Skeletal muscle satellite cell (primary cell): ENCODE results near the gene C10orf67.
"Not testable (repeated sequence)": the region's sequence is repeated elsewhere in the genome, so short reads cannot be mapped to it uniquely, and the experiment has no call there.

Source experiments
- H3K27me3 ChIP-seq: 2 replicates; pipeline ENCODE4 v1.7.0; 2013; ENCODE audit warnings: low read length; ENCODE audit not compliant: control insufficient read depth, insufficient read depth
- H3K36me3 ChIP-seq: 2 replicates; pipeline ENCODE4 v1.7.0; 2013; ENCODE audit warnings: mild to moderate bottlenecking, control low read depth, low read length; ENCODE audit not compliant: insufficient read depth
- H3K4me1 ChIP-seq: 2 replicates; pipeline ENCODE4 v1.7.0; 2013; ENCODE audit warnings: low read length; ENCODE audit not compliant: control insufficient read depth, insufficient read depth
- H3K4me2 ChIP-seq: 2 replicates; pipeline ENCODE4 v1.7.0; 2013; ENCODE audit warnings: mild to moderate bottlenecking, low read length
- H3K4me3 ChIP-seq: 2 replicates; pipeline ENCODE4 v1.7.0; 2013; ENCODE audit warnings: low read length
- H3K9ac ChIP-seq: 2 replicates; pipeline ENCODE4 v1.7.0; 2013; ENCODE audit warnings: mild to moderate bottlenecking, low read depth, low read length, moderate library complexity
- H3K9me3 ChIP-seq: replicated peaks from 2 replicates; pipeline ENCODE4 v1.7.0; 2013; ENCODE audit warnings: mild to moderate bottlenecking, control low read depth, low read length

Gene C10orf67

GRCh38 chr10:23361665-23362064 is 17.1 kb upstream of the C10orf67 start:
- Histone ChIP-seq H3K27me3 (no peaks in the 10 kb centered on the region), H3K36me3 (no peaks in the 10 kb centered on the region), H3K9ac (no peak overlapping the region), H3K9me3 (no peaks in the 10 kb centered on the region), H3K4me1 (no peaks in the 10 kb centered on the region), H3K4me2 (no peak overlapping the region), H3K4me3 (no peak overlapping the region)

- no peaks in the 10 kb centered on the region for H3K9me3 ChIP-seq
- no peak overlapping the region for H3K4me3 ChIP-seq
- no peak overlapping the region for H3K4me2 ChIP-seq
- H3K9ac ChIP-seq, result no peak overlapping the region
- no peaks in the 10 kb centered on the region for H3K4me1 ChIP-seq
- no peaks in the 10 kb centered on the region for H3K27me3 ChIP-seq
- H3K36me3 ChIP-seq, result no peaks in the 10 kb centered on the region
Observed at GRCh38 chr10:23359692-23360380, 15.2 kb upstream of the C10orf67 start.

GRCh38 chr10:23358357-23358756 is 13.8 kb upstream of the C10orf67 start:
- Histone ChIP-seq H3K27me3 (no peaks in the 10 kb centered on the region), H3K4me3 (no peak overlapping the region), H3K9ac (no peak overlapping the region), H3K4me1 (no peaks in the 10 kb centered on the region), H3K4me2 (no peak overlapping the region), H3K36me3 (no peaks in the 10 kb centered on the region), H3K9me3 (no peaks in the 10 kb centered on the region)

- Histone ChIP-seq H3K27me3 (no peaks in the 10 kb centered on the region), H3K9me3 (no peaks in the 10 kb centered on the region), H3K36me3 (no peaks in the 10 kb centered on the region), H3K4me2 (no peak overlapping the region), H3K4me3 (no peak overlapping the region), H3K9ac (no peak overlapping the region), H3K4me1 (peaks cover 12% of the 10 kb centered on the region)
Observed at GRCh38 chr10:23354630-23355279, 10.2 kb upstream of the C10orf67 start.

- Histone ChIP-seq H3K36me3 (no peaks in the 10 kb centered on the region), H3K9ac (no peak overlapping the region), H3K4me1 (peaks cover 12% of the 10 kb centered on the region), H3K27me3 (no peaks in the 10 kb centered on the region), H3K4me2 (peak overlapping the region; percentile 5), H3K4me3 (no peak overlapping the region), H3K9me3 (no peaks in the 10 kb centered on the region)
Observed at GRCh38 chr10:23351926-23352519, 7.4 kb upstream of the C10orf67 start.

- not testable (repeated sequence) for H3K9me3 ChIP-seq
Observed at GRCh38 chr10:23350706-23351105, 6.1 kb upstream of the C10orf67 start.

GRCh38 chr10:23345861-23346260 is 1.3 kb upstream of the C10orf67 start:
- H3K4me1 ChIP-seq, result peaks cover 12% of the 10 kb centered on the region
- H3K27me3 ChIP-seq, result no peaks in the 10 kb centered on the region
- no peaks in the 10 kb centered on the region for H3K9me3 ChIP-seq
- H3K36me3 ChIP-seq, result no peaks in the 10 kb centered on the region
- H3K9ac ChIP-seq, result no peak overlapping the region
- no peak overlapping the region for H3K4me3 ChIP-seq
- H3K4me2 ChIP-seq, result no peak overlapping the region

More at GRCh38 chr10:23350706-23351105, 6.1 kb upstream of the C10orf67 start:
- not testable (repeated sequence) for H3K9ac ChIP-seq, H3K4me2 ChIP-seq, H3K27me3 ChIP-seq, H3K36me3 ChIP-seq, H3K4me3 ChIP-seq
- H3K4me1 ChIP-seq, result peaks cover 17% of the 10 kb centered on the region

- H3K9me3 ChIP-seq, result no peaks in the 10 kb centered on the region
- peak overlapping the region; percentile 56 for H3K9ac ChIP-seq
- peak overlapping the region; percentile 80 for H3K4me3 ChIP-seq
- H3K27me3 ChIP-seq, result no peaks in the 10 kb centered on the region
- peaks cover 12% of the 10 kb centered on the region for H3K4me1 ChIP-seq
- no peaks in the 10 kb centered on the region for H3K36me3 ChIP-seq
- H3K4me2 ChIP-seq, result peak overlapping the region; percentile 76
Observed at GRCh38 chr10:23343591-23344240, 881 bp downstream of the C10orf67 start.

GRCh38 chr10:23342213-23342884 is 2.2 kb downstream of the C10orf67 start:
- no peak overlapping the region for H3K4me3 ChIP-seq
- H3K9ac ChIP-seq, result no peak overlapping the region
- H3K9me3 ChIP-seq, result no peaks in the 10 kb centered on the region
- H3K4me1 ChIP-seq, result peaks cover 14% of the 10 kb centered on the region
- H3K27me3 ChIP-seq, result no peaks in the 10 kb centered on the region
- no peaks in the 10 kb centered on the region for H3K36me3 ChIP-seq
- H3K4me2 ChIP-seq, result no peak overlapping the region

GRCh38 chr10:23341004-23341403 is 3.6 kb downstream of the C10orf67 start:
- Histone ChIP-seq H3K9me3 (no peaks in the 10 kb centered on the region), H3K4me1 (peaks cover 11% of the 10 kb centered on the region), H3K9ac (no peak overlapping the region), H3K4me3 (no peak overlapping the region), H3K36me3 (no peaks in the 10 kb centered on the region), H3K4me2 (no peak overlapping the region), H3K27me3 (no peaks in the 10 kb centered on the region)

- Histone ChIP-seq H3K4me3 (no peak overlapping the region), H3K4me1 (peaks cover 10% of the 10 kb centered on the region), H3K27me3 (no peaks in the 10 kb centered on the region), H3K9me3 (no peaks in the 10 kb centered on the region), H3K9ac (no peak overlapping the region), H3K36me3 (no peaks in the 10 kb centered on the region), H3K4me2 (no peak overlapping the region)
Observed at GRCh38 chr10:23340354-23340753, 4.2 kb downstream of the C10orf67 start.
